ENCODE results near the gene NOL12. TPM values are rescaled to one million over a fixed set of nuclear protein-coding genes. Genes with fewer than 3 reads are reported as not detected.

The NOL12 gene
- total and polyA plus RNA-seq, 8 donors = 6.0 to 25.6 (median 10.3) TPM

DNA sequence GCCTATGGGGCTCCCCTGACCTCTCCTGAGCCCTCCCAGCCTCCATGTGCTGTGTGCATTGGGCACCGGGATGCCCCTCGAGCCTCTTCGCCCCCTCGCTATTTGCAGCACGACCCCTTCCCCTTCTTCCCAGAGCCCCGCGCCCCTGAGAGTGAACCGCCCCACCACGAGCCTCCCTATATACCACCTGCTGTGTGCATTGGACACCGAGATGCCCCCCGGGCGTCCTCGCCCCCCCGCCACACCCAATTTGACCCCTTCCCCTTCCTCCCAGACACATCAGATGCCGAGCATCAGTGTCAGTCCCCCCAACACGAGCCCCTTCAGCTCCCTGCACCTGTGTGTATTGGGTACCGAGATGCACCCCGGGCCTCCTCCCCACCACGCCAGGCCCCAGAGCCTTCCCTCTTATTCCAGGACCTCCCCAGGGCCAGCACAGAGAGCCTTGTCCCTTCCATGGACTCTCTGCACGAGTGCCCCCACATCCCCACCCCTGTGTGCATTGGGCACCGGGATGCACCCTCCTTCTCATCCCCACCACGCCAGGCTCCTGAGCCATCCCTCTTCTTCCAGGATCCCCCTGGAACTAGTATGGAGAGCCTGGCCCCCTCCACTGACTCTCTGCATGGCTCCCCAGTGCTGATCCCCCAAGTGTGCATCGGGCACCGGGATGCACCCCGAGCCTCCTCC is 39.6 kb downstream of the NOL12 start:
- H3K4me3 ChIP-seq = no peak overlapping the region
- 91% methylated on average over 25 of the region's 25 CpGs for WGBS, 2 donors
- intact Hi-C loops (cut with DNase I) = loop anchor here in 1 of 3 donors (10.0 kb wide), 1 partner anchor 59 kb away; no protein-coding TSS in a partner anchor
- FAIRE-seq = no peak
- no peak overlapping the region for H3K27ac ChIP-seq
- H3K9me3 ChIP-seq = no peaks in the 10 kb centered on the region
- no peaks in the 10 kb centered on the region for H3K27me3 ChIP-seq
- TF ChIP-seq CTCF (IDR thresholded peaks at IDR 0.05) = no peak
- no peak for ATAC-seq
- DNase-seq = no peak
- H3K4me1 ChIP-seq = peaks cover 4 to 15% (median 4%) of the 10 kb centered on the region in 3 donors
- H3K36me3 ChIP-seq = no peaks in the 10 kb centered on the region

DNA sequence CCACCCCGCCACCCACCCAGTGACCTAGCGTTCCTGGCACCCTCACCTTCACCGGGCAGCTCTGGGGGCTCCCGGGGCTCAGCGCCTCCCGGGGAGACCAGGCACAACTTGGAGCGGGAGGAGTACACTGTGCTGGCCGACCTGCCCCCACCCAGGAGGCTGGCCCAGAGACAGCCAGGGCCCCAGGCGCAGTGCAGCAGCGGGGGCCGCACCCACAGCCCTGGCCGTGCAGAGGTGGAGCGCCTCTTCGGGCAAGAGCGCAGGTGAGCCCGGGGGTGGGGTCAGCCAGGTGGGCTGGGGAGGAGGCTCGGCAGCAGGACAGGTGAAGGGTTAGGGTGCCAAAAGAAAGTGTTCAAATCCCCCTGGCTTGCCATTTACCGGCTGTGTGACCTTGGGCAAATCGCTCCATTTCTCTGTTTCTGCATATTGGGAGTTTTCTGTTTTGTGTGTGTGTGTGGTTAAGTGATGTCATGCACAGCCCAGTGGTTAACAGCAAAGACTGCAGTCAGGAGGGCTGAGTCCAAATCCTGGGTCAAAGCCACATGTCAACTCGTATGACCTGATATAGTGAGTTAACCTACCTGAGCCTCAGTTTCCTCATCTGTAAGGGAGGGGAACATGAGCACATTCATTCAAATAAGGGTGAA is 40.2 kb downstream of the NOL12 start:
- no peaks in the 10 kb centered on the region for H3K27me3 ChIP-seq
- 84 to 87% methylated on average over 19 to 20 of the region's 20 CpGs for WGBS, 2 donors
- intact Hi-C loops (cut with DNase I) = loop anchor here in 1 of 3 donors (10.0 kb wide), 1 partner anchor 58 kb away; no protein-coding TSS in a partner anchor
- H3K36me3 ChIP-seq = no peaks in the 10 kb centered on the region
- H3K27ac ChIP-seq = no peak overlapping the region
- no peaks in the 10 kb centered on the region for H3K9me3 ChIP-seq
- DNase-seq = no peak
- H3K4me3 ChIP-seq = no peak overlapping the region
- FAIRE-seq = no peak
- TF ChIP-seq CTCF (IDR thresholded peaks at IDR 0.05) = no peak
- ATAC-seq = no peak
- peaks cover 5 to 17% (median 6%) of the 10 kb centered on the region in 3 donors for H3K4me1 ChIP-seq

- no peaks in the 10 kb centered on the region for H3K9me3 ChIP-seq
- no peaks in the 10 kb centered on the region for H3K36me3 ChIP-seq
- no peak for TF ChIP-seq CTCF (IDR thresholded peaks at IDR 0.05)
- peaks cover 10 to 28% (median 13%) of the 10 kb centered on the region in 3 donors for H3K4me1 ChIP-seq
- intact Hi-C loops (cut with DNase I) = loop anchor here in 1 of 3 donors (10.0 kb wide), 1 partner anchor 56 kb away; no protein-coding TSS in a partner anchor
- no peaks in the 10 kb centered on the region for H3K27me3 ChIP-seq
- peak overlapping the region in 2 of 4 donors; percentile 40 to 51 for H3K27ac ChIP-seq
- ATAC-seq (no peak), DNase-seq (no peak), FAIRE-seq (no peak)
- no peak overlapping the region for H3K4me3 ChIP-seq
- 97 to 100% methylated on average over 1 of the region's 1 CpG for WGBS, 2 donors
Measured at GRCh38 chr22:37728620-37729019, 42.5 kb downstream of the NOL12 start.

DNA sequence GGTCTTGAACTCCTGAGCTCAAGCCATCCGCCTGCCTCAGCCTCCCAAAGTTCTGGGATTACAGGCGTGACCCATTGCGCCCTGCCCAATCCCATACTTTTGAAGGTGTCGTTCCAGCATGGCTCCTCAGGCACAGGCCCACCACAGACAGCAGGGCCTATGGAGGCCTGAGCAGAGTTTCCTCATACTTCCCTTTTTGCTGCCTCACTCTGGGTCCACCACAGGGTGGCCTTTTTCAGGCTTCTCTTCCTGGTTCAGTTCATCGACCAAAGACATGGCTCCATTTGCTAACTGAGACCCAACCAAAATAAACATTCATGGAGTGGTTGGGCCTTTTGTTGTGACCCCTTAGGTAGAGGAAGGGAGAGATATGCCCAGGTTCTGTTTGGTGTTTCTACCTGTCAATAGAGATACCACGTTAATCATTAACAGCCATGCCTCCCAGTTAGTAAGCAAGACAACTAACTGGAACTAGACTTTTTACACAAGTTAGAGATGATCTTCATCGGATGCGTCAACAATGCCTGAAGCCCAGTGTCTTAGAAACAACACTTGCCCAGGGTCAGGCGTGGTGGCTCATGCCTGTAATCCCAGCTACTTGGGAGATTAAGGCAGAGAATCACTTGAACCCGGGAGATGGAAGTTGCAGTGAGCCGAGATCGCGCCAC is 45.8 kb downstream of the NOL12 start:
- ATAC-seq (peak; percentile 51 to 81 (median 68)), DNase-seq (no peak), FAIRE-seq (no peak)
- Histone ChIP-seq H3K4me3 (no peak overlapping the region), H3K27me3 (no peaks in the 10 kb centered on the region), H3K36me3 (no peaks in the 10 kb centered on the region), H3K9me3 (no peaks in the 10 kb centered on the region), H3K27ac (peak overlapping the region; percentile 20 to 80 (median 48)), H3K4me1 (peaks cover 10 to 28% (median 13%) of the 10 kb centered on the region in 3 donors)
- 69 to 72% methylated on average over 13 of the region's 13 CpGs for WGBS, 2 donors
- intact Hi-C loops (cut with DNase I) = no loop called here
- TF ChIP-seq CTCF (IDR thresholded peaks at IDR 0.05) = peak in 1 of 4 donors; percentile 14
